ENCODE data around the gene MED26.
"Not testable (repeated sequence)": the region's sequence is repeated elsewhere in the genome, so short reads cannot be mapped to it uniquely, and the experiment has no call there.

Gene MED26, protein sequence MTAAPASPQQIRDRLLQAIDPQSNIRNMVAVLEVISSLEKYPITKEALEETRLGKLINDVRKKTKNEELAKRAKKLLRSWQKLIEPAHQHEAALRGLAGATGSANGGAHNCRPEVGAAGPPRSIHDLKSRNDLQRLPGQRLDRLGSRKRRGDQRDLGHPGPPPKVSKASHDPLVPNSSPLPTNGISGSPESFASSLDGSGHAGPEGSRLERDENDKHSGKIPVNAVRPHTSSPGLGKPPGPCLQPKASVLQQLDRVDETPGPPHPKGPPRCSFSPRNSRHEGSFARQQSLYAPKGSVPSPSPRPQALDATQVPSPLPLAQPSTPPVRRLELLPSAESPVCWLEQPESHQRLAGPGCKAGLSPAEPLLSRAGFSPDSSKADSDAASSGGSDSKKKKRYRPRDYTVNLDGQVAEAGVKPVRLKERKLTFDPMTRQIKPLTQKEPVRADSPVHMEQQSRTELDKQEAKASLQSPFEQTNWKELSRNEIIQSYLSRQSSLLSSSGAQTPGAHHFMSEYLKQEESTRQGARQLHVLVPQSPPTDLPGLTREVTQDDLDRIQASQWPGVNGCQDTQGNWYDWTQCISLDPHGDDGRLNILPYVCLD

DNA sequence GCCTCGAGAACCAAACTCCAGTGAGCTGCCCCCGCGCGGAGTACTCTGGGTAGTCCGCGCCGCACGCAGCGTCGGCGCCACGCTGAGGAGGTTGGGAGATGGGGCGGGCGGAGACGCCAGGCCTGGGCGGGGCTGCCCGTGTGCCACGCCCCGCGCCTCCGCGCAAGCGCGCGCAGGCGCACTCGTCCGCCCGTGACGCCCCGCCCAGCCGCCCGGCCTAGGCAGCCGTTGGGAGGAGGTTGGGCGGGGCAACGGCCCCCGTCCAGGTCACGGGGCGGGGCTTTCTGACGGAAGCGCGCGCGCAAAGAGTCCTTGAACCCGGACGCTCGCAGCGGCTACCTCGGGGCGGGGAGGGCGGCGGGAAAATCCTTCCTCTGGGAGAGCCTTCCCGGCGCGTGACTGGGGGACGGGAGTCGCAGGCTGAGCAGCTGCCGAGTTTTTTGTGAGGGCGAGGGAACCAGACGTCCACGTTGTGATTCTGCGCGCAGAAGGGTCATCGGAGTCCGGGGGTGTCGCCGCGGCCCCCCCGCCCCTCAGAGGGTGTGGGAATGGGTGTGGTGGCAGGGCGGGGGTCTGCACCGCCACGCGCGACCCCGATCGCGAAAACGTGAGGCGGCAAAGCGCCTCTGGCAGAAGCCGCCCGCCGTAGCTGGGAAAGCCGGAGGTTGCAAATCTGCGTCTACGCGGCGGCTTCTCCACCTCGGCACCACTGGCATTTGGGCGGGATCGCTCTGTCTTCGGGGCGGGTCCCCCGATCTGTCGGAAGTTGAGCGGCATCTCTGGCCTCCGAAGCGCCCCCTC lies at the start of gene MED26:
Gene MED26 (minus strand): TSS at position 22 of the 801 bp plus-strand sequence. CDS start 261 bp downstream, outside the sequence.
- Mint-ChIP-seq H3K27me3 (no peaks in the 10 kb centered on the region), H3K4me1 (peaks cover 36% of the 10 kb centered on the region), H3K36me3 (peaks cover 5% of the 10 kb centered on the region), H3K9me3 (no peaks in the 10 kb centered on the region), H3K4me3 (peak within 1 kb of the TSS; percentile 97), H3K27ac (peak within 1 kb of the TSS; percentile 98)

DNA sequence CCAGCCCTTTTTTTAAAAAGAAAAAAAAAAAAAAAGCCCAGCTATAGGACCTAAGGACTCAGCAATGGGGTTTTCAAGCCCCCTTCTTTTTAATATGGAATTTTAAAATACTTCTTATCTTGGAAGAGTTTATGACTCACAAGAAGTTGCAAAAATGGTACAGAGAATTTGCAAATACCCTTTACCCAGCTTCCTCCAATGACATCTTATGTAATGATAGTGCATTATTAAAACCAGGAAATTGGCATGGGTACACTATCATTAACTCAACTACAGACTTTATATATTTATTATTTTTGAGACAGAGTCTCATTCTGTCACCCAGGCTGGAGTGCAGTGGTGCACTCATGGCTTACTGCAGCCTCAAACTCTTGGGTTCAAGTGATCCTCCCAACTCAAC lies 49.1 kb upstream of the MED26 start:
- H3K27me3 Mint-ChIP-seq, result no peaks in the 10 kb centered on the region
- H3K36me3 Mint-ChIP-seq, result peaks cover 4% of the 10 kb centered on the region
- no peaks in the 10 kb centered on the region for H3K9me3 Mint-ChIP-seq
- H3K27ac Mint-ChIP-seq, result no peak overlapping the region
- no peak overlapping the region for H3K4me3 Mint-ChIP-seq
- no peaks in the 10 kb centered on the region for H3K4me1 Mint-ChIP-seq

- Mint-ChIP-seq H3K4me3 (no peak overlapping the region), H3K36me3 (peaks cover 4% of the 10 kb centered on the region), H3K27ac (no peak overlapping the region), H3K9me3 (no peaks in the 10 kb centered on the region), H3K4me1 (no peaks in the 10 kb centered on the region), H3K27me3 (no peaks in the 10 kb centered on the region)
Measured at GRCh38 chr19:16676101-16676798, 48.2 kb upstream of the MED26 start.

DNA sequence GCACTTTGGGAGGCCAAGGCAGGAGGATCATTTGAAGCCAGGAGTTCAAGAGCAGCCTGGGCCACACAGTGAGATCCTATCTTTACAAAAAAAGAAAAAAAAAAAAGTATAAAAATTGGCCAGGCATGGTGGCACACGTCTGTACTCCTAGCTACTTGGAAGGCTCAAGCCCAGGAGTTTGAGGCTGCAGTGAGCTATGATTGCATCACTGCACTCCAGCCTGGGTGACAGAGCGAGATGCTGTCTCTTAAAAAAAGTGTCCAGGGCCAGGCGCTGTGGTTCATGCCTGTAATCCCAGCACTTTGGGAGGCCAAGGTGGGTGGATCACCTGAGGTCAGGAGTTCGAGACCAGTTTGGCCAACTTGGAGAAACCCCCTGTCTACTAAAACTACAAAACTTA lies 45.8 kb upstream of the MED26 start:
- H3K27ac Mint-ChIP-seq, H3K27me3 Mint-ChIP-seq, H3K4me3 Mint-ChIP-seq, H3K36me3 Mint-ChIP-seq, H3K9me3 Mint-ChIP-seq, H3K4me1 Mint-ChIP-seq: not testable (repeated sequence)

- no peak overlapping the region for H3K27ac Mint-ChIP-seq
- no peak overlapping the region for H3K4me3 Mint-ChIP-seq
- H3K4me1 Mint-ChIP-seq, result no peaks in the 10 kb centered on the region
- no peaks in the 10 kb centered on the region for H3K9me3 Mint-ChIP-seq
- H3K27me3 Mint-ChIP-seq, result no peaks in the 10 kb centered on the region
- H3K36me3 Mint-ChIP-seq, result no peaks in the 10 kb centered on the region
Measured at GRCh38 chr19:16673231-16673630, 45.2 kb upstream of the MED26 start.

GRCh38 chr19:16671652-16672274 lies 43.8 kb upstream of the MED26 start:
- Mint-ChIP-seq H3K27me3 (no peaks in the 10 kb centered on the region), H3K27ac (no peak overlapping the region), H3K36me3 (no peaks in the 10 kb centered on the region), H3K4me1 (no peaks in the 10 kb centered on the region), H3K9me3 (no peaks in the 10 kb centered on the region), H3K4me3 (no peak overlapping the region)

- H3K36me3 Mint-ChIP-seq, result no peaks in the 10 kb centered on the region
- no peaks in the 10 kb centered on the region for H3K4me1 Mint-ChIP-seq
- H3K27me3 Mint-ChIP-seq, result no peaks in the 10 kb centered on the region
Measured at GRCh38 chr19:16670291-16670690, 42.3 kb upstream of the MED26 start.

DNA sequence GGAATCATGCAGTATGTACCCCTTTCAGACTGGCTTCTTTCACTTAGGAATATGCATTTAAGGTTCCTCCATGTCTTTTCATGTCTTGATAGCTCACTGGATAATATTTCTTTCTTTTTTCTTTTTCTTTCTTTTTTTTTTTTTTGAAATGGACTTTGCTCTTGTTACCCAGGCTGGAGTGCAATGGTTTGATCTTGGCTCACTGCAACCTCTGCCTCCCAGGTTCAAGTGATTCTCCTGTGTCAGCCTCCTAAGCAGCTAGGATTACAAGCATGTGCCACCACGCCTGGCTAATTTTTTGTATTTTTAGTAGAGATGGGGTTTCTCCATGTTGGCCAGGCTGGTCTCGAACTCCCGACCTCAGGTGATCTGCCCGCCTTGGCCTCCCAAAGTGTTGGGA lies 40.7 kb upstream of the MED26 start:
- H3K4me3 Mint-ChIP-seq, H3K4me1 Mint-ChIP-seq, H3K36me3 Mint-ChIP-seq, H3K27ac Mint-ChIP-seq, H3K27me3 Mint-ChIP-seq, H3K9me3 Mint-ChIP-seq: not testable (repeated sequence)

More at GRCh38 chr19:16670291-16670690, 42.3 kb upstream of the MED26 start:
- H3K9me3 Mint-ChIP-seq, result no peaks in the 10 kb centered on the region
- H3K4me3 Mint-ChIP-seq, result no peak overlapping the region
- H3K27ac Mint-ChIP-seq, result no peak overlapping the region

DNA sequence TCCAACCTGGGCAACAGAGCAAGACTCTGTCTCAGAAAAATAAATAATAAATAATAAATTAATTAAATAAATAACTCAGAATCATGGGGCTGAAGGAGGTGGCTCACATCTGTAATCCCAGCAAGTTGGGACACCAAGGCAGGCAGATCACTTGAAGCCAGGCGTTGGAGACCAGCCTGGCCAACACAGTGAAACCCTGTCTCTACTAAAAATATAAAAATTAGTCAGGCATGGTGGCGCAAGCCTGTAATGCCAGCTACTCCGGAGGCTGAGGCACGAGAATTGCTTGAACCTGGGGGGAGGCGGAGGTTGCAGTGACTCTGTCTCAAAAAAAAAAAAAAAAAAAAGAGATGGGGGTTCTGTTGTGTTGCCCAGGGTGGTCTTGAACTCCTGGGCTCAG lies 40.2 kb upstream of the MED26 start:
- H3K27me3 Mint-ChIP-seq, result no peaks in the 10 kb centered on the region
- no peaks in the 10 kb centered on the region for H3K36me3 Mint-ChIP-seq
- H3K27ac Mint-ChIP-seq, result no peak overlapping the region
- H3K4me1 Mint-ChIP-seq, result no peaks in the 10 kb centered on the region
- no peaks in the 10 kb centered on the region for H3K9me3 Mint-ChIP-seq
- H3K4me3 Mint-ChIP-seq, result no peak overlapping the region

- peak overlapping the region; percentile 78 for H3K4me3 Mint-ChIP-seq
- no peak overlapping the region for H3K27ac Mint-ChIP-seq
- H3K4me1 Mint-ChIP-seq, result peaks cover 27% of the 10 kb centered on the region
- peaks cover 10% of the 10 kb centered on the region for H3K36me3 Mint-ChIP-seq
- H3K9me3 Mint-ChIP-seq, result no peaks in the 10 kb centered on the region
- H3K27me3 Mint-ChIP-seq, result no peaks in the 10 kb centered on the region
Measured at GRCh38 chr19:16661480-16662034, 33.6 kb upstream of the MED26 start.

DNA sequence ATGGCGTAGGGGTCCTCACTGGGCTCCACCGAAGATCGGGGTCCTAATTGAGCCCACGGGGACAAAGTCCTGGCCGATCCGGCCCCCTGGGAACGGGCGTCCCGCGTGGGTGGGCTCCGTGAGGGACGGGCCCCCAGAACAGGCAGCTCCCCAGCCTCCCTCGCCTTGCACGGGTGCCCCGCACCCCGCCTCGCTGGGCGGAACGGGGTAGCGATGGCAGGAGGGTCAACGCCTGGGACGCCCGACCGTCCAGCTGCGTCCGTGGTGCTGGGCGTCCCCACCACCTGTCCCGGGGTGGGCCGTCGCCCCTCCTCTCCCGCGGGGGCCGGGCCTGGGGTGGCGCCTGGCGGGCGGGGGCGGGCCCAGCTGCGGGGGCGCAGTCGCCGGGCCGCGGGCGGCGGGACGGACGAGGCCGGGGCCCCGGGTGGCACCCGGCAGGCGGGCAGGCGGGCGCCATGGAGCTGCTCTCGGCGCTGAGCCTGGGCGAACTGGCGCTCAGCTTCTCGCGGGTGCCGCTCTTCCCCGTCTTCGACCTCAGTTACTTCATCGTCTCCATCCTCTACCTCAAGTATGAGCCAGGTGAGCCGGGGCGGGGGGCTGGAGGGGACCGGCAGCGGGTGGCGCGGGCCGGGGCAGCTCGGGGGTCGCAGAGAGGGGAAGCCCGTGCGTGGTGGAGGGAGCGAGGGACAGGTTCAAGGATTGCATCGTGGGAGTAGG lies 32.9 kb upstream of the MED26 start, which contains the start of gene TMEM38A:
Gene TMEM38A (plus strand): TSS at position 377 of the 717 bp plus-strand sequence. CDS start 79 bp downstream, at position 456.
- Mint-ChIP-seq H3K4me3 (peak within 1 kb of the TSS; percentile 97), H3K27me3 (no peaks in the 10 kb centered on the region), H3K36me3 (peaks cover 10% of the 10 kb centered on the region), H3K4me1 (peaks cover 32% of the 10 kb centered on the region), H3K9me3 (no peaks in the 10 kb centered on the region), H3K27ac (peak within 1 kb of the TSS; percentile 98)

- peaks cover 32% of the 10 kb centered on the region for H3K4me1 Mint-ChIP-seq
- no peaks in the 10 kb centered on the region for H3K27me3 Mint-ChIP-seq
- peaks cover 10% of the 10 kb centered on the region for H3K36me3 Mint-ChIP-seq
- H3K4me3 Mint-ChIP-seq, result peak within 1 kb of the TSS; percentile 97
- peak within 1 kb of the TSS; percentile 98 for H3K27ac Mint-ChIP-seq
- no peaks in the 10 kb centered on the region for H3K9me3 Mint-ChIP-seq
Measured at GRCh38 chr19:16659832-16660708, 32.1 kb upstream of the MED26 start, which contains the start of gene SMIM7. TSS of gene SMIM7 (minus strand) at chr19:16660144. CDS start at chr19:16660110, 34 bp downstream.

DNA sequence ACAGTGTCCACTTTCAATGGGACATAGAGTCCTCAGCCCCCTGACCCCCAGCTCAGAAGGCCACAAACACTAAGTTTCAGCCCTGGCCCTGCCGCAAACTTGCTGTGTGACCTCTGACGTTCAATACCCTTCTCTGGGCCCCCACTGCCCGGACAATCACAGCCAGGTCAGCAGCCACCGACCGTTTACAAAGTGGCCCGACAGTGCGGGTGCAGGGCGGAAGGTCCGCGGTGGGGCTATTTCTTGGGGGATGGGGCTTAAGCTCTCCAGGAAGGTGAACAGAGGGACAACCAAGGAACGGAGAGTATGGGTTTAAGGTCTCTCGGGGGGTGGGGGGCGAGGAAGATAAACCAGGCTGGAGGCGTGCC lies 31.4 kb upstream of the MED26 start:
- Mint-ChIP-seq H3K27me3 (no peaks in the 10 kb centered on the region), H3K36me3 (peaks cover 10% of the 10 kb centered on the region), H3K4me1 (peaks cover 32% of the 10 kb centered on the region), H3K4me3 (peak overlapping the region; percentile 97), H3K9me3 (no peaks in the 10 kb centered on the region), H3K27ac (peak overlapping the region; percentile 98)
